ENCODE data around the gene BCL2L1. TPM values are rescaled to one million over a fixed set of nuclear protein-coding genes. Genes with fewer than 3 reads are reported as not detected.
"Not testable (repeated sequence)": the region's sequence is repeated elsewhere in the genome, so short reads cannot be mapped to it uniquely, and the experiment has no call there.

Gene BCL2L1
- total RNA-seq, result 55.2 TPM
- long read RNA-seq, transcript BCL2L1-201 (3 exons, 2,610 nt), result major isoform, 9 of 28 reads
- long read RNA-seq, partial matches to known transcripts, result 0 of 28 reads
- long read RNA-seq, other reads (novel, unspliced or antisense), result 18 of 28 reads

GRCh38 chr20:31722257-31723068, at the start of gene BCL2L1:
Gene BCL2L1 (minus strand): TSS chr20:31722868. CDS start chr20:31722218, 650 bp downstream.
- peak; percentile 85 for ATAC-seq

GRCh38 chr20:31770243-31770642, 47.6 kb upstream of the BCL2L1 start:
- ATAC-seq, result no peak
- DNase-seq (ENCODE audit: missing footprints), result no peak
- intact Hi-C loops (cut with DNase I), result no loop called here

More at GRCh38 chr20:31722257-31723068, at the start of gene BCL2L1:
- intact Hi-C loops (cut with DNase I), result loop anchor here (1.0 to 5.0 kb wide), 2 partner anchors 60 to 150 kb away; no protein-coding TSS in a partner anchor
- peak; percentile 93 for DNase-seq (ENCODE audit: missing footprints)

GRCh38 chr20:31769681-31770080, 47.0 kb upstream of the BCL2L1 start:
- ATAC-seq (no peak), DNase-seq (ENCODE audit: missing footprints) (no peak)
- intact Hi-C loops (cut with DNase I), result no loop called here

DNA sequence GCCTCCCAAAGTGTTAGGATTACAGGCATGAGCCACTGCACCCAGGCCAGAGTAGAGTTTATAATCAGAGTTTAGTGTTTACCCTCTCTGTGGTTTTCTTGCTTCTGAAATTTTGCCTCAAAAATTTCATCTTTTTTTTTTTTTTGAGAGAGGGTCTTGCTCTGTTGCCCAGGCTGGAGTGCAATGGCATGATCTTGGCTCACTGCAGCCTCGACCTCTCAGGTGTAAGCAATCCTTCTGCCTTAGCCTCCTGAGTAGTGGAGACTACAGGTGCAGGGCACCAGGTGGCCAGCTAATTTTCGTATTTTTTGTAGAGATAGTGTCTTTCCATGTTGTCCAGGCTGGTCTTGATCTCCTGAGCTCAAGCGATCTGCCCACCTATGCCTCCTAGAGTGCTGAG, 45.1 kb upstream of the BCL2L1 start:
- intact Hi-C loops (cut with DNase I), result no loop called here
- ATAC-seq (no peak), DNase-seq (ENCODE audit: missing footprints) (no peak)

DNA sequence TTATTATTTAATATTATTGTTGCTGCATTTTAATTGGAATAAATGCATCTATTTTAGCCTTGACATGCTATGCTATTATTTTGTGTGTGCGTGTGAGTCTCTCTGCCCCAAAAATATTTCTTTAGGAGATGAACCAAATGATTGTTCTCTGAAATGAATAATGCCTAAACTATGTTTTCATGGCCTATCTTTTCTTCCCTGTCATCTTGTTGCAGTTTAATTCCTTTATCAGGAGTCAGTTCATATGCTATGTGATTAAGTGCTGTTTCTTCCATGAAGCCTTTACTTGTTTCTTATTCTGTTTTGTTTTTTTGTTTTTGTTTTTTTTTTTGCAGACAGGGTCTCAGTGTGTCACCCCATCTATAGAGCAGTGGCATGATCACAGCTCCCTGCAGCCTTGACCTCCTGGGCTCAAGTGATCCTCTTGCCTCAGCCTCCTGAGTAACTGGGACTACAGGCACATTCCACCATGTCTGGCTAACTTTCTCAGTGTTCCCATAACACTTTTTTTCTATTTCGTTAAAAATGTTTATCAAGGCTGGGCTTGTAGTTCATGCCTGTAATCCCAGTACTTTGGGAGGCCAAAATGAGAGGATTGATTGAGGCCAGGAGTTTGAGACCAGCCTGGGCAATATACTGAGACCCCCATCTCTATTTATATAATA, 42.1 kb upstream of the BCL2L1 start:
- no peak for ATAC-seq
- DNase-seq (ENCODE audit: missing footprints), result no peak
- intact Hi-C loops (cut with DNase I), result no loop called here

DNA sequence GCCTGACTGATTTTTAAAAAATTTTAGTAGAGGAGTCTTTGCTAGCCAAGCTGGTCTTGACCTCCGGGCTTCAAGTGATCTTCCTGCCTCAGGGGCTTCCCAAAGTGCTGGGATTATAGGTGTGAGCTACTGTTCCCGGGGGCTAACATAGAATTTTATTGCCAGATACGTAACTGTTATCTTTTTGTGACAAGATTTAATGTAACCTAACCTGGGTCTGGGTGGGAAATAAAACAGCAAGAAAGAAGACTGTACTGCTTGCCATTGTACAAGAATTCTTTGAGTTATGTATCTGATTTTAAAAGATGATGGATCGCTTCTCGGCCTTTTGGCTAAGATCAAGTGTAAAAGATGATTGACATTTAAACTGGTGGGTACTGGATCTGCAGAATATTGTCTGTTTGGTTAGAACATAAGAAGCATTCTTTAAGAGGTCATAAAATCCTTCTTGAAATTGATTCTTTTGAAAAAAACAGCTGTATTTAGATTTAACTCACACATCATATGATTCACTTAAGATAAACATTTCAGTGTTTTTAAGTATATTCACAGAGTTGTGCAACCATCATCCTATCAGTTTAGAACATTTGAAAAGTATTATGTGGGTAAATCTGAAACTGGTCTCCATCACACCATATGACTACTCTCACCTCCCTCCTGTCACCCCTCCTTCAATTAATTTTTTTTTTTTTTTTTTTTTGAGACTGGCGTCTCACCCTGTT, 38.0 kb upstream of the BCL2L1 start:
- intact Hi-C loops (cut with DNase I), result no loop called here
- ATAC-seq, result no peak
- DNase-seq (ENCODE audit: missing footprints), result no peak

GRCh38 chr20:31759836-31760518, 37.3 kb upstream of the BCL2L1 start:
- intact Hi-C loops (cut with DNase I), result no loop called here
- DNase-seq (ENCODE audit: missing footprints) (no peak), ATAC-seq (no peak)

DNA sequence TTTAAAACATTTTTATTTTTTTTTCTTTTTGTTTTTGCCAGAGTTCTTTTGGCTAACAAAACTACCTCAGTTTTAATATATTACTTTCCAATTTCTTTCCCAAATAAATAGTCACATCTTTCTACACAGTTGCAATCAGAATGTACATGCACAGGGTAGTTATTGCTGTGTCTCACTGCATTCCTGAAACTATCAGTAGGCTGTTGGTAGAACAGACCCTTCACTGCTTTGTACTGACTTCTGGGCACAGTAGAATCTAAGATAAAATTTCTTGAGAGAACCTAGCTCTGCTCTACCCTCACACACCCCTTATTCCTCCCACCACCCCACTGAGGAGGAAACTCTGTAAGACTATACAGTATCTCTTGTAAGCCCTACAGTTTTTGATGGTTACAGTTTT, 36.3 kb upstream of the BCL2L1 start:
- intact Hi-C loops (cut with DNase I), result no loop called here
- DNase-seq (ENCODE audit: missing footprints) (no peak), ATAC-seq (no peak)

DNA sequence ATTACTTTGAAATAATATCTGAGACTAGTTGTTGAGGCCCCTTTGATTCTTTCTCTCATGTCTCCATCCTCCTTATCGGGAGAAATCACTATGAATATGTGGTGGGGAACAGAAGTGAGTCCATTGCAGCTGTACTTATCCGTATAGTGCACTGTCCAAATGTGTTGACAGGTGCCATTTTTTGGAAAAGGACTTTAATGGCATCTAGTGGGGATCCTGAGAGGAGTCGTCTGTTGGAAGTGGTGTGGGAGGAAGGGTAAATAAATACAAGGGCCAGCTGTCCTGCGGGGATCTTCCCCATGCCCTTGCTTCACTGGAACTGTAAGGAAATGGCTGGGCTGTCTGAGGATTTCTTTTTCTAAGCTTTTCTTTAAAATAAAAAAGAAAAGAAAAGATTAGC, 35.9 kb upstream of the BCL2L1 start:
- intact Hi-C loops (cut with DNase I), result no loop called here
- DNase-seq (ENCODE audit: missing footprints), result no peak
- no peak for ATAC-seq

GRCh38 chr20:31757254-31757653, 34.6 kb upstream of the BCL2L1 start:
- ATAC-seq (no peak), DNase-seq (ENCODE audit: missing footprints) (no peak)
- intact Hi-C loops (cut with DNase I), result no loop called here

DNA sequence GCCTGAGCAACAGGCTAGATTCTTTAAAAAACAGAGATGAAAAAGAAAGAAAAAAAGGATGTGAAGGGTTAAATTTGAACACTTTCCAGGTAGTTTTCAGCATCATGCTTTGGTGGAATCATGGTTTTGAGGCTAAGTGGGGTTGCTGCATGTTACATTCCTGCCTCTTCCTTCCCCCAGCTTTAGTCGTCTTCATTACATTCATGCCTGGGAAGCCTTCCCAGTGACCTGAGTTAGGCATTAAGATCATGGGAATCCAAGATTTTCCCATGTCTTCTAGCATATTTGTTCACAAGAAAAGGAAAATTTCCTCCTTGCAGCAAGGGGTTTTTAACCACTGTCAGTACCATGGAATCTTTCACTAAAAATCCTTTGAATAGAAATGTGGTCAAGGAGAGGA, 28.5 kb upstream of the BCL2L1 start:
- no peak for DNase-seq (ENCODE audit: missing footprints)
- intact Hi-C loops (cut with DNase I), result no loop called here
- ATAC-seq, result no peak

GRCh38 chr20:31749223-31749622, 26.6 kb upstream of the BCL2L1 start:
- ATAC-seq (no peak), DNase-seq (ENCODE audit: missing footprints) (no peak)
- intact Hi-C loops (cut with DNase I), result no loop called here

GRCh38 chr20:31747640-31748039, 25.0 kb upstream of the BCL2L1 start:
- no peak for ATAC-seq
- DNase-seq (ENCODE audit: missing footprints), result no peak
- intact Hi-C loops (cut with DNase I), result no loop called here

DNA sequence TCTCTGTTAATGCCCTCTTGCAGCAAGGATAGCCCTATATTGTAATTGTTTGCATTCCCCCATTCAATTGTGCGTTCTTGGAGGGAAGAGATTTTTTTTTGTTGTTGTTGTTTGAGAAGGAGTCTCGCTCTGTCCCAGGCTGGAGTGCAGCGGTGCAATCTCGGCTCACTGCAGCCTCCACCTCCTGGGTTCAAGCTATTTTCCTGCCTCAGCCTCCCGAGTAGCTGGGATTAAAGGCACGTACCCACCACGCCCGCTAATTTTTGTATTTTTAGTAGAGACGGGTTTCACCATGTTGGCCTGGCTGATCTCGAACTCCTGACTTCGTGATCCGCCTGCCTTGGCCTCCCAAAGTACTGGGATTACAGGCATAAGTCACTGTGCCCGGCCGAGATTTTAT, 24.4 kb upstream of the BCL2L1 start:
- intact Hi-C loops (cut with DNase I); DNase-seq (ENCODE audit: missing footprints); ATAC-seq: not testable (repeated sequence)

GRCh38 chr20:31746068-31746878, 23.6 kb upstream of the BCL2L1 start:
- ATAC-seq (no peak), DNase-seq (ENCODE audit: missing footprints) (no peak)
- intact Hi-C loops (cut with DNase I), result no loop called here

- DNase-seq (ENCODE audit: missing footprints), result no peak
- no peak for ATAC-seq
- intact Hi-C loops (cut with DNase I), result no loop called here
Observed at GRCh38 chr20:31740656-31741323, 18.1 kb upstream of the BCL2L1 start.

DNA sequence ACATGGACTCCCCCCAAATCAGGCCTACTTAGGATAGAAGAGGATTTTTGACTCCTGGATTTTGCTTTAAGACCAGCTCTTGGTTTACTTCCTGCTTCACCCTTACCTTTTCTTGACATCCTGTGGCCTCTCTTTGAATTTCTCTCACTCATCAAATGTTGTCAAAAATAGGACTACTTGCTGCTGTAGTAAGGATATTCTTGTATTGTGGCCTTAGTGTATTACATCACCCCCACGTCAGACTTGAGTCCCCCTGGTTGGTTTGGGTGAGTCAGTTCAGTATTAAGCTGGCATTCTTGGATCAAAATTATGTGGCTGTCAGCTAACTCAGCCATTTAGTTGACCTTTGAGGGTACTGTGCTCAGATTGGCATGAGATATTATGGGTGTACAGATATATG, 17.5 kb upstream of the BCL2L1 start:
- no peak for ATAC-seq
- intact Hi-C loops (cut with DNase I), result no loop called here
- DNase-seq (ENCODE audit: missing footprints), result no peak

Data from Right ventricle myocardium inferior (tissue), 1 donor.